Activated T-helper 17 cell treated with anti-CD3 and anti-CD28 coated beads, Interleukin-2, amount 50 U/mL, for 72 hours (primary cell): ENCODE results near the gene HEXA. TPM values are rescaled to one million over a fixed set of nuclear protein-coding genes. Genes with fewer than 3 reads are reported as not detected.
A peak's percentile ranks its signal among the peaks of the same experiment; 100 is the strongest.

Experiments
- ATAC-seq: fragments of 150-1000 bp; cut with Tn5 transposase; replicated peaks from 2 replicates; pipeline ENCODE4 v1.10.0; 2021; ENCODE audit warnings: mild to moderate bottlenecking, moderate library complexity
- H3K27ac Mint-ChIP-seq: one replicate; pipeline ENCODE4 v1.8.0; 2022; ENCODE audit warnings: mixed read lengths
- H3K27me3 Mint-ChIP-seq: one replicate; pipeline ENCODE4 v1.8.0; 2022; ENCODE audit warnings: mixed read lengths
- H3K36me3 Mint-ChIP-seq: one replicate; pipeline ENCODE4 v1.8.0; 2022; ENCODE audit warnings: low read depth, mild to moderate bottlenecking, mixed read lengths
- H3K4me1 Mint-ChIP-seq: one replicate; pipeline ENCODE4 v1.8.0; 2022; ENCODE audit warnings: mixed read lengths
- H3K4me3 Mint-ChIP-seq: one replicate; pipeline ENCODE4 v1.8.0; 2022; ENCODE audit warnings: mild to moderate bottlenecking, mixed read lengths
- H3K9me3 Mint-ChIP-seq: one replicate; pipeline ENCODE4 v1.8.0; 2022; ENCODE audit warnings: mixed read lengths
- total RNA-seq, 2 donors: library from RNA; stranded (reverse); gene quantifications; one replicate each; pipeline ENCODE4 v1.2.3, GENCODE V29; 2022

The HEXA gene
- total RNA-seq, 2 donors from 2014 or later = 83.1 to 86.2 TPM

DNA sequence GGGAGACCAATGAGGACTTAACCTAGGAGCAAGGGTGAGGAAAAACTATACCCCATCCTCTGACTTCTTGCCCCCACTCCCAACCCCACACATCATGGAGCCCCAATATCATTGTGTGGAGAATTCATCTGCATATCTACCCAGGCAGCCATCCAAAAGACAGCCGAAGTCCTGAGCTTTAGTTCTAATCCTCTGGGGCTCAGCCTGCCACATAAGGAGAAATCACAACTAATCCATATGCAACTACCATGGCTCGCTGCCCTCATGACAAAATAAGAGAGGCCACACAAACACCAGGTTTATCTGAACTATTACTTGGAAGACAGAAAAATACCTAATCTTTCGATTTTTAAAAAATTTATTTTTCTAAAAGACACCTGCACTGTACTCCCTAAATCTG is 17.7 kb downstream of the HEXA start:
- H3K27me3 Mint-ChIP-seq = no peaks in the 10 kb centered on the region
- peaks cover 6% of the 10 kb centered on the region for H3K4me1 Mint-ChIP-seq
- H3K36me3 Mint-ChIP-seq = peaks cover 41% of the 10 kb centered on the region
- ATAC-seq = no peak
- H3K4me3 Mint-ChIP-seq = peak overlapping the region; percentile 48
- peak overlapping the region; percentile 60 for H3K27ac Mint-ChIP-seq
- H3K9me3 Mint-ChIP-seq = no peaks in the 10 kb centered on the region

DNA sequence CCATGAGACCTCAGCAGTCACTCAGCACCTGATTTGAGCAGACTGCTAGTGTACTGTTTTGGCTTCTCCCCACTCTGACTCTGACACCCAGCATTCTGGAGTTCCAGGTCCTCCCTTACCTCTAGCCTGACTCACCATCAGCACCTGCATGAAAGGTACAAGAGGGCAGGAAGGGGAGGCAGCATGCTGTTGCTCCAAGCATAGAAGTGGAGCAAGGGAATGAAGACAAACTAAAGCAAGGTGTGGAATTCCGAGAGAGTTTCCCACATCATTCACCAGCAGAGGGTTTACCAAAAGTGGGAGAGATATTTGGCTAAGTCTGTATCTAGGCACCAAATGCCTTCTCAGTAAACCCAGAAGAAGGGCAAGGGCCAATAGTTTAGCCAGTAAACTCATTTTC is 21.3 kb downstream of the HEXA start:
- Mint-ChIP-seq H3K27ac (no peak overlapping the region), H3K36me3 (peaks cover 77% of the 10 kb centered on the region), H3K27me3 (no peaks in the 10 kb centered on the region), H3K9me3 (no peaks in the 10 kb centered on the region), H3K4me3 (no peak overlapping the region), H3K4me1 (peaks cover 6% of the 10 kb centered on the region)
- no peak for ATAC-seq

DNA sequence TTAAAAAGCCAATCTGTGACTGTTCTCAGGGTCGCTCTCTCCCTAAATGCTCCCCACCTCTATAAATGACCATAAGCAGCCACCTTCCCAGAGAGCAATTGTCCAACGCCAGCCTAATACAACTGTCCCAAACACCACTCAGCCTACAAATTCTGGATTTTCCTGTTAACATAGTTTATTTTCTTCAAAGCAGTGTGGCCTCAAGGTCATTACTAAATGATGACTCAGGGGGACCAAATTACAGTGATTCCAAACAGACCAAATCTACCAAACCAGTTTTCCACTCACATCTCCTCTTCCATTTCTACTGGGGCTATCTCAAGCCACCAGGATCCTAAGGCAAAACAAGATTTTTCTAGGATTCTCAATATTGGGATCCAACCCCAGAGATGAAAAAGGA is 22.5 kb downstream of the HEXA start:
- Mint-ChIP-seq H3K36me3 (peaks cover 89% of the 10 kb centered on the region), H3K4me3 (no peak overlapping the region), H3K9me3 (no peaks in the 10 kb centered on the region), H3K27me3 (no peaks in the 10 kb centered on the region), H3K4me1 (no peaks in the 10 kb centered on the region), H3K27ac (no peak overlapping the region)
- ATAC-seq = no peak

DNA sequence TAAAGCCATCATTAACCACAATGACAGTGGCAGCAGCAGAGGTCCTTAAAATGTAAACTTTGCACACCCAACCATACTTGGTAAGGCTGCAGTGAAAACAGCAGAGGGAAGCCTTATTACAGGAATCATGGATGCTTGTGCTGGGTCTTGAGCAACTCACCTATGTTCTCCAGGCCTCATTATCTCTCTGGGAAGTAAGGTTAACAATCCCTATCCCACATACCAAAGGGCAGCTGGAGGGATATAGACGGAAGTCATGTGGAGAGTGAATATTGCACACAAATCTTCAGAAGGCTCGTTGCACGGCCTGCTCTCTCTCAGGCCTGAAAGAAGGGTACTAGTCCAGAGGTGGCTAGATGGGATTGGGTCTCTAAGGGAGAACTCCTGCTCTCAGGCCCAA is 30.0 kb downstream of the HEXA start:
- no peak overlapping the region for H3K4me3 Mint-ChIP-seq
- no peaks in the 10 kb centered on the region for H3K4me1 Mint-ChIP-seq
- H3K36me3 Mint-ChIP-seq = peaks cover 74% of the 10 kb centered on the region
- H3K27me3 Mint-ChIP-seq = no peaks in the 10 kb centered on the region
- H3K9me3 Mint-ChIP-seq = no peaks in the 10 kb centered on the region
- no peak overlapping the region for H3K27ac Mint-ChIP-seq
- no peak for ATAC-seq

DNA sequence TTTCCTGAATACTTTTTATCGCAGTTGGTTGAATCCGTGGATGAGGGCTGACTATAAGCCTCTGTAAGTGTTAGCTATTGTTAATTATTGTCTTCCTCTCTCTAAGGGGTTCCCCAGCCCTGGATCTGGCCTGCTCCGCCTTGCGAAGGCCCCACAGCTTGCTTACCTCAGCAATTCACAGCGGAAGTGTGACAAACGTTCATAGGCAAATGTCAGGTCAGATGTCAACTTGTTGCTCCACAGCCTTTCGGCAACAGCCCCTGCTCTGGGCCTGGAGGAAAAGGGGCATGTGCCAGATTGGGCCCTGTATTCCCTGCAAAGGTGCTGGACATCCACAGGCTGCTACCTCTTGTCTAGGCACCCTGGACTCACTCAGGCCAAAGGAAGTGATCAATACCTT is 30.5 kb downstream of the HEXA start:
- Mint-ChIP-seq H3K9me3 (no peaks in the 10 kb centered on the region), H3K27me3 (no peaks in the 10 kb centered on the region), H3K4me1 (no peaks in the 10 kb centered on the region), H3K36me3 (peaks cover 73% of the 10 kb centered on the region), H3K4me3 (no peak overlapping the region), H3K27ac (no peak overlapping the region)
- no peak for ATAC-seq

DNA sequence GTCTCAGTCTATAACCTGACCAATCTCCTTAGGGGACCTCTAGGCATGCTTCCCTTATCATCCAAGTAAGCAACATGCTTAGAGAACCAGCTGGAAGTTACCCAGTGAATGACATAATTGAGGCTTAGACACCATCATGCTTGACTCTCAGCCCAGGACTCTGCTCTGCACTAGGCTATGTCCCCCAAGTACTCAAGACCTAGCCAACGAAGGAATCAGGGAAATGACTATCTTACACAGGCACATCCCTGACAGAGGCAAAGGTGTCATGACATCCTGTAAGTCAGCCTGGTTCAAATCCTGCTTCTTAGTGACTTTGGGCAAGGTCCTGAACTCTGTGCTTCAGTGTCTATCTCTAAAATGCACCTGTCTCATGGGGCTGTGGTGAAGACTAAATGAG is 31.2 kb downstream of the HEXA start:
- no peaks in the 10 kb centered on the region for H3K27me3 Mint-ChIP-seq
- peaks cover 73% of the 10 kb centered on the region for H3K36me3 Mint-ChIP-seq
- no peak overlapping the region for H3K4me3 Mint-ChIP-seq
- ATAC-seq = no peak
- H3K9me3 Mint-ChIP-seq = no peaks in the 10 kb centered on the region
- no peaks in the 10 kb centered on the region for H3K4me1 Mint-ChIP-seq
- no peak overlapping the region for H3K27ac Mint-ChIP-seq

DNA sequence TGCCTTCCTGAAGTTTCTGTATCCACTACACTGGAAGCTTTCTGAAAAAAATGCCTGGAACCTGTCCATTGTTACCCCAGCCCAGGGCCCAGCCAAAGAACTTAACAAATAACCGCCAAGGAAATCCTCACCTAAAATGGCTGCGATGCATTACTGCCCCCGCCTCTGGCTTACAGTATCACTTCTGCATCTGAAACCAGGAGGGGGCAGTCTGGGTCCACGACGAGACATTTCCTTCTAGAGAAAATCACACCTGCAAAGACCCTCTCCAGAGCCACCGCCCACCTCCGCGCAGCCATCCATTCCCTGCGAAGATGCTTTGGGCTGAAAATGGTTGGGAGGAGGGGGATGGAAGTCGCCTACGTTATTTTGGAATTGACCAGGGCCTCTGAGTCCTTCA is 33.4 kb downstream of the HEXA start:
- no peaks in the 10 kb centered on the region for H3K4me1 Mint-ChIP-seq
- no peak overlapping the region for H3K4me3 Mint-ChIP-seq
- ATAC-seq = no peak
- peaks cover 66% of the 10 kb centered on the region for H3K36me3 Mint-ChIP-seq
- H3K27me3 Mint-ChIP-seq = no peaks in the 10 kb centered on the region
- H3K9me3 Mint-ChIP-seq = no peaks in the 10 kb centered on the region
- no peak overlapping the region for H3K27ac Mint-ChIP-seq

DNA sequence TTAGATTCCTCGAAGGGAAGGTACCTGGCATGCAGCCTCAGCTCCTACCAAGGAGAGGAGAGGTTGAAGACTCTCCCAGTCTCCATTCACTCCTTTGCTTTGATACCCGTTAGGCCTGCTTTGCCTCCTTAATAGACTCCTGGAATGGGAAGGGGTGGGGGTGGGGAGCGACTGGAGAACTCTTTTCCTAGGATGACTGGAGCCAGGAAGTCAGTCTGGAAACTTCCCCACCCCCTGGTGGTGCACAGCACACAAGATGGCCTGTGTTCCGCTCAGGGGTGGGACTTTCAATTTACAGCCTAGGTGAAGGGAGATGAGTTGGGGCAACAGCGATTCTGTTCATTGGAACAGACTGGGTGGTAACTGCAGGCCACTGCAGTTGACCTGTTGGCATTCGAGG is 34.5 kb downstream of the HEXA start:
- Mint-ChIP-seq H3K9me3 (no peaks in the 10 kb centered on the region), H3K27me3 (no peaks in the 10 kb centered on the region), H3K36me3 (peaks cover 59% of the 10 kb centered on the region), H3K4me3 (no peak overlapping the region), H3K4me1 (no peaks in the 10 kb centered on the region), H3K27ac (no peak overlapping the region)
- no peak for ATAC-seq

DNA sequence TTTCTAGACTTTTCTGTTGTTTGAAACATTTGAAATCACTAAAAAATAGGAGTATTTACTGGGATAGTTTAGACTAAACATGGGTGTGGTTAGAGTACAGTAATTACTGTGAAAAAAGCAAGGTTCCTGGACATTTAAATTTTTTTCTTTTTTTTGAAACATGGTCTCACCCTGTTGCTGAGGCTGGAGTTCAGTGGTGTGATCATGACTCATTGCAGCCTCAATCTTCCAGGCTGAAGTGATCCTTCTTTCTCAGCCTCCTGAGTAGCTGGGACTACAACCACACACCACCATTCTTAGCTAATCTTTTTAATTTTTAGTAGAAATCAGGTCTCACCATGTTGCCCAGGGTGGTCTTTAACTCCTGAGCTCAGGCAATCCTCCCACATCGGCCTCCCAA is 35.4 kb downstream of the HEXA start:
- H3K4me3 Mint-ChIP-seq = no peak overlapping the region
- no peak for ATAC-seq
- no peaks in the 10 kb centered on the region for H3K9me3 Mint-ChIP-seq
- no peaks in the 10 kb centered on the region for H3K27me3 Mint-ChIP-seq
- H3K4me1 Mint-ChIP-seq = no peaks in the 10 kb centered on the region
- peaks cover 49% of the 10 kb centered on the region for H3K36me3 Mint-ChIP-seq
- peak overlapping the region; percentile 3 for H3K27ac Mint-ChIP-seq

DNA sequence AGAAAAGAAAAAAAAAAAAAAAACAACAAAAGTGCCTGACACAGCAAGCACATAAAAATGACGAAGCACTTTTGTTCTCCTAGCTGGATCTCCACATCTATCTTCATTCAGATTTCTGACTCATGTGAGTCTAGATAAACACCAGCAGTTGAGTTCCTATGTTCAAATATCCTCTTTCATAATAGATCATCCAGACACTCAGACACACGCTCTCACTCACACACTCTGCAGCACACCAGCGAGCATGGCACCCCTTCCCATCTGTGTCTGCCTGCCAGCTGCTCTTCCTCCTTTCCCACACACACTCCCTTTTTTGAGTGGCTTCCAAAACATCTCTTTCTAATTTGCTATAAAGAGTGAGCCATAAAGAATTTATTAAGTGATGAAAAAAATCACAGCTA is 36.0 kb downstream of the HEXA start:
- Mint-ChIP-seq H3K9me3 (no peaks in the 10 kb centered on the region), H3K27me3 (no peaks in the 10 kb centered on the region), H3K27ac (peak overlapping the region; percentile 3), H3K36me3 (peaks cover 43% of the 10 kb centered on the region), H3K4me3 (no peak overlapping the region), H3K4me1 (no peaks in the 10 kb centered on the region)
- no peak for ATAC-seq

DNA sequence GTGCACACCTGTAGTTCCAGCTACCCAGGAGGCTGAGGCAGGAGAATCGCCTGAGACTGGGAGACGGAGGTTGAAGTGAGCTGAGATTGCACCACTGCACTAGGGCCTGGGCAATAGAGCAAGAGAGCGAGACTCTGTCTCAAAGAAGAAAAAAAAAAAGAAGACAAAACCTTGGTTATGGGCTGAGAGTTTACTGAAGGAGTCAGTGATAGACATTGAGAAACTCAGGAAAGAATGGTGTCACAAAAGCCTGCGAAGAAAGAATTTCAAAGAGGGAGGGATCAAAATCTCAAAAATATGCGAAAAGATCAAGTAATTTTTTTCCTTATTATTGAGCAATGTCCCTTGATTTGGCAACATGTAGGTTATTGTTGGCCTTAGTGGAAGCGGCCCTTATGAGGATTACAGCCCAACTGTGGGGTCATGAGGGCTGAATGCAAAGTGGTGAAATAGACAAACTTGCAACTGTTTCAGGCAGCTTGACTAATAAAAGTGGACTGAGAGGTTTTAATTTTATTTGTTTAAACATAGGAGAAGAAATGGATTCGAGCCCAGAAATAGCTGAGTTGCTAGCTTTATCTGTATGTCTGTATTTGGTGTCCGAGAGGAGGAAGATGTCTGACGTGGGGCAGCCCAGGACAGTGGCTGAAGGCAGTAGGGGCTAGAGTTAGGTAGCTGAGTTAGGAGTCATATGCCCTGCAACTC is 37.0 kb downstream of the HEXA start:
- Mint-ChIP-seq H3K9me3 (no peaks in the 10 kb centered on the region), H3K27ac (no peak overlapping the region), H3K4me1 (no peaks in the 10 kb centered on the region)

DNA sequence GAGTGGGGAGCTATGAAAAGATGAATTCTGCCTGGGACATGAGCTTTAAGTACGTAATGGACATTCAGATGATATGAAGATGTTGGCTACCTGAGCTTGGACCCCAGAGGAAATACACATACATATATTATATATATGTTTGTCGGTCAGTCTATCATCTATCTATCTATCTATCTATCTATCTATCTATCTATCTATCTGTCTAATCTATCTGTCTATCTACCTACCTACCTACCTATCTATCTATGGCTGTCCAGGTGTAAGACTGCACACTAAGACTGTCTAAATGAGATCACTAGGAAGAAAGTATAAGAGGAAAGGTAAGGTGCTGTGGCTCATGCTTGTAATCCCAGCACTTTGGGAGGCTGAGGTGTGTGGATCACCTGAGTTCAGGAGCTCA is 37.7 kb downstream of the HEXA start:
- ATAC-seq = no peak
- H3K4me3 Mint-ChIP-seq = no peak overlapping the region
- H3K36me3 Mint-ChIP-seq = peaks cover 35% of the 10 kb centered on the region

More for the DNA sequence above, 37.0 kb downstream of the HEXA start:
- Mint-ChIP-seq H3K4me3 (no peak overlapping the region), H3K36me3 (peaks cover 35% of the 10 kb centered on the region), H3K27me3 (no peaks in the 10 kb centered on the region)
- no peak for ATAC-seq

DNA sequence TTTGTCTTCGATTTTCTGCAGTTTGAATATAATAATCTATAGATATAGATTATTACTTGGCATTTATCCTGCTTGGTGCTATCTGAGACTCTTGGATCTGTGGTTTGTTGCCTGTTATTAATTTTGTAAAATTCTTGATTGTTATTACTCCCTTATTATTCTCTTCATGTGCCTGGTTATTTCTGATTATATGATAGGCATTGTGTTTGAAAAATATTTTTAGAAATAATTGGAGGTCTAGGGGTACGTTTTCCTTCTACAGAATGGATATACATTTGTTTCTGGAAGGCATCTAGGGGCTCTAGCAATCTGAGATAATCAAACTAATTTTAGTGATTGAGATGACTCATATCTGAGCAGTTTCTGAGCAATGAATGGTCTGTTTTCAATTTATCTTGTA is 41.0 kb downstream of the HEXA start:
- no peaks in the 10 kb centered on the region for H3K9me3 Mint-ChIP-seq
- peaks cover 21% of the 10 kb centered on the region for H3K36me3 Mint-ChIP-seq
- ATAC-seq = no peak
- no peak overlapping the region for H3K27ac Mint-ChIP-seq
- no peaks in the 10 kb centered on the region for H3K27me3 Mint-ChIP-seq
- H3K4me3 Mint-ChIP-seq = no peak overlapping the region
- H3K4me1 Mint-ChIP-seq = no peaks in the 10 kb centered on the region

More for the DNA sequence above, 37.7 kb downstream of the HEXA start:
- H3K4me1 Mint-ChIP-seq = no peaks in the 10 kb centered on the region
- H3K27me3 Mint-ChIP-seq = no peaks in the 10 kb centered on the region
- no peak overlapping the region for H3K27ac Mint-ChIP-seq
- no peaks in the 10 kb centered on the region for H3K9me3 Mint-ChIP-seq

DNA sequence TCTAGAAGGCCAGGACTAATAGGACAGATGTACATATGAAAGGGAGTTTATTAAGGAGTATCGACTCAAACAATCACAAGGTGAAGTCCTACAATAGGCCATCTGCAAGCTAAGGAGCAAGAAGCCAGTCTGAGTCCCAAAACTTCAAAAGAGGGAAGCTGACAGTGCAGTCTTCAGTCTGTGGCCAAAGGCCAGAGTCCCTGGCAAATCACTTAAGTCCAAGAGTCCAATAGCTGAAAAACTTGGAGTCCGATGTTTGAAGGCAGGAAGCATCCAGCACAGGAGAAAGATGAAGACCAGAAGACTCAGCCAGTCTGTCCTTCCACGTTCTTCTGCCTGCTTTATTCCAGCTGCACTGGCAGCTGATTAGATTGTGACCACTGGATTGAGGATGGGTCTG is 44.8 kb downstream of the HEXA start:
- Mint-ChIP-seq H3K27ac (no peak overlapping the region), H3K27me3 (no peaks in the 10 kb centered on the region), H3K4me1 (no peaks in the 10 kb centered on the region), H3K9me3 (no peaks in the 10 kb centered on the region), H3K36me3 (peaks cover 26% of the 10 kb centered on the region), H3K4me3 (no peak overlapping the region)
- ATAC-seq = no peak

DNA sequence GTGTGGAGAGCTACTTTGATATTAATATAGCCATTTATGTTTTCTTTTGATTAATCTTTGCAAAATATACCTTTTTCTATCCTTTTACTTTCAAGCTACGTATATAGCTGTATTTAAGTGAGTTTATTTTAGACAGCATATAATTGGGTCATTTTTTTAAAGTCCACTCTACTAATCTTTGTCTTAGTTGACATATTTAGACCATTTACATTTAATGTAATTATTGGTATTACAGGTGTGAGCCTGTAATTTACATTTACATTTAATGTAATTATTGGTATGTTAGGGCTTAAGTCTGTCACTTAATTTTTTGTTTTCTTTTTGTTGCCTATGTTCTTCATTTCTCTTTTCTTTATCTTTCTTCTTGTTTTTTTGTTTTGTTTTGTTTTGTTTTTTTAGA is 52.1 kb downstream of the HEXA start:
- ATAC-seq = no peak
- no peak overlapping the region for H3K4me3 Mint-ChIP-seq

More for the DNA sequence above, 52.1 kb downstream of the HEXA start:
- Mint-ChIP-seq H3K9me3 (no peaks in the 10 kb centered on the region), H3K4me1 (peaks cover 12% of the 10 kb centered on the region), H3K36me3 (peaks cover 17% of the 10 kb centered on the region), H3K27me3 (no peaks in the 10 kb centered on the region), H3K27ac (no peak overlapping the region)
